Common myeloid progenitor, CD34-positive (primary cell): ENCODE measurements around the gene DGKB.

ENCODE experiments used
- CTCF ChIA-PET: fragments of 350-600 bp; sonication (Branson Sonifier 250); formaldehyde crosslinking; loops from one replicate; lab custom pipeline; 2021; ENCODE audit warnings: antibody characterized with exemption; lab: Charles Lee
- POLR2A ChIA-PET: fragments of 350-600 bp; sonication (Branson Sonifier 250); formaldehyde crosslinking; loops from one replicate; lab custom pipeline; 2021; ENCODE audit warnings: antibody characterized with exemption; lab: Charles Lee
- DNase-seq, 3 donors: peaks; one replicate each; pipeline versions ENCODE4 v3.0.0 to v3.0.0-alpha.2; 2013
- H3K27ac ChIP-seq, 2 experiments: 1 replicate in 1 of 2; 2 replicates in 1 of 2; pipeline ENCODE4 v1.7.0; 2013; ENCODE audit warnings: inconsistent platforms in 2 of 2, low read length in 2 of 2, mild to moderate bottlenecking in 2 of 2, low read depth in 1 of 2, moderate library complexity in 1 of 2; ENCODE audit not compliant: severe bottlenecking in 2 of 2, insufficient read depth in 1 of 2, poor library complexity in 1 of 2
- H3K27me3 ChIP-seq, 5 experiments: replicated peaks in 2 of 5; 1 replicate in 3 of 5; 2 replicates in 2 of 5; pipeline versions ENCODE4 v1.6.1 to v1.7.0; 2013; ENCODE audit warnings: low read length in 4 of 5, mild to moderate bottlenecking in 2 of 5, moderate library complexity in 2 of 5, inconsistent platforms in 1 of 5; ENCODE audit not compliant: insufficient read depth in 5 of 5, control insufficient read depth in 4 of 5
- H3K36me3 ChIP-seq, 4 experiments: 1 replicate in 2 of 4; 2 replicates in 2 of 4; pipeline versions ENCODE4 v1.6.1 to v1.7.0; 2013; ENCODE audit warnings: low read length in 3 of 4, control low read depth in 1 of 4, mild to moderate bottlenecking in 1 of 4; ENCODE audit not compliant: control insufficient read depth in 4 of 4, insufficient read depth in 4 of 4
- H3K4me1 ChIP-seq, 4 experiments: 1 replicate in 3 of 4; 2 replicates in 1 of 4; pipeline versions ENCODE4 v1.6.1 to v1.7.1; 2013; ENCODE audit warnings: low read length in 3 of 4, mild to moderate bottlenecking in 3 of 4, control low read depth in 1 of 4, inconsistent platforms in 1 of 4, moderate library complexity in 1 of 4; ENCODE audit not compliant: control insufficient read depth in 4 of 4, insufficient read depth in 4 of 4; ENCODE audit errors: control extremely low read depth in 1 of 4
- H3K4me3 ChIP-seq, 7 experiments: 1 replicate in 4 of 7; 2 replicates in 3 of 7; pipeline versions ENCODE4 v1.5.1 to v1.7.0; 2013; ENCODE audit warnings: mild to moderate bottlenecking in 7 of 7, low read length in 6 of 7, moderate library complexity in 6 of 7, inconsistent platforms in 2 of 7, low read depth in 2 of 7, control low read depth in 1 of 7; ENCODE audit not compliant: insufficient read depth in 4 of 7, control insufficient read depth in 1 of 7; ENCODE audit errors: extremely low read depth in 1 of 7
- H3K9me3 ChIP-seq, 5 experiments: 1 replicate in 4 of 5; 2 replicates in 1 of 5; pipeline versions ENCODE4 v1.6.1 to v1.7.1; 2013; ENCODE audit warnings: low read length in 4 of 5, mild to moderate bottlenecking in 2 of 5, inconsistent platforms in 1 of 5, low read depth in 1 of 5, moderate library complexity in 1 of 5; ENCODE audit not compliant: control insufficient read depth in 4 of 5, insufficient read depth in 2 of 5; ENCODE audit errors: control extremely low read depth in 1 of 5
- WGBS: methylation state at CpG from one replicate; pipeline ENCODE4 v1.1.5; 2013; ENCODE audit not compliant: insufficient coverage; 5-methylcytosine and 5-hydroxymethylcytosine counted together

DGKB gene

DNA sequence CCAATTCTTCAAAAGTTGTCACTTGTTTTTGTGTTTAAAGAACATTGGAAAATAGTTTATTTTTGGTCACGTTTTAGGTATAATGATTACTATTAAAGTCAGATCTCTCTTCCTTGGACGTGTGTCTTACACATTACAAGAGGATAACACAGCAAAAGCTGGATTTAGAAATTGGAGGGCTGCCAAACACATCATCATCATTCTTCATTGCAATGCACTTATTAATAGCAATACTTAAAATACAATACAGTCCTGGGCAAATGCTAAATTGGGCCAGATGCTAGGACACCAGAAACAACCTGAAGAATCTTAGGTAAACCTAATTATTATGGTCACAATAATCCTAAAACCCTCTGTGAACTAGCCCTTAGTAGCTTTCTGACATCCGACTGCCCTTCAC, 303.6 kb downstream of the DGKB start:
- Histone ChIP-seq H3K27me3 (no peaks in the 10 kb centered on the region), H3K27ac (no peak overlapping the region), H3K9me3 (no peaks in the 10 kb centered on the region), H3K36me3 (no peaks in the 10 kb centered on the region), H3K4me3 (no peak overlapping the region), H3K4me1 (no peaks in the 10 kb centered on the region)
- POLR2A ChIA-PET: no interaction called here
- WGBS: 100% methylated on average over 1 of the region's 3 CpGs
- DNase-seq: no peak
- CTCF ChIA-PET: no interaction called here

DNA sequence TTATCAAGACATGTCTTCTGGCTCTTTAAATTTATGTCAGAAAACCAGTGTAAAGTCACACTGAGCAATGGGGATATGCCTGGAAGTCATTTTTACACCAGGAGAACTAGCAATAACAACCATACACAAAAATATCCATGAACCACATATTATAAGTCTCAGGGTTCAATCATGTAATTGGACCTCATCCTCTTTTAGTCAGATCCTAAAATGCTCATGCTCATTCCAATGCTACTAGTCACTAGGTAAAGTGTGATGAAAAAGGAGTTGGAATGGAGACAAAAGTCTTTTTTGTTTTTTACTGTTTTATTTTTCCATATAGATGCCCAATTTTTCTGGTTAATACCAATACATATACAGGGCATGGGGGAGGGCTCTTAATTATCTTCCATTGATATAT, 306.1 kb downstream of the DGKB start:
- Histone ChIP-seq H3K27ac (no peak overlapping the region), H3K27me3 (no peaks in the 10 kb centered on the region), H3K36me3 (no peaks in the 10 kb centered on the region), H3K4me3 (no peak overlapping the region), H3K4me1 (no peaks in the 10 kb centered on the region), H3K9me3 (no peaks in the 10 kb centered on the region)
- ChIA-PET CTCF (no interaction called here), POLR2A (no interaction called here)
- no peak for DNase-seq

GRCh38 chr7:14590206-14590605, 312.3 kb downstream of the DGKB start:
- CTCF ChIA-PET: no interaction called here
- Histone ChIP-seq H3K4me3 (no peak overlapping the region), H3K27ac (no peak overlapping the region), H3K9me3 (peaks cover 0 to 13% (median 3%) of the 10 kb centered on the region in 5 experiments), H3K27me3 (no peaks in the 10 kb centered on the region), H3K4me1 (no peaks in the 10 kb centered on the region), H3K36me3 (no peaks in the 10 kb centered on the region)
- WGBS: 100% methylated on average over 2 of the region's 3 CpGs
- no peak for DNase-seq
- POLR2A ChIA-PET: no interaction called here

DNA sequence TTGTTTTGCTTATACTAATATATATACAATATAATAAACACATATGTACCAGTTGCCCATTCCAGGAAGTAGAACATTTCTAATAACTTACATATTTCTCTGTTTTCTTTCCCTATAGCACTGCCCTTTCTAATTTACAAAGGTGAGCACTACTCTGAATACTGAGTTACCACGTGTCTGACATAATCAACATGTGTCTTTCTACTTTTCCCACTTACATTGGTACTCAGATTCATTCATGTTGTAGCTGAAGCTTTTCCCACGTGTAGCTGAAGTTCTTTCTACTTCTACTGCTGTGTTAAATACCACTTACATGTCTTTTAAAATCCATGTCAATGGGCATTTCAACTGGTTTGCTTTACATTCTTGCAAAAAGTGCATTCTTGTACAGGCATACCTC, 317.3 kb downstream of the DGKB start:
- ChIA-PET POLR2A (no interaction called here), CTCF (no interaction called here)
- H3K4me3 ChIP-seq: no peak overlapping the region
- no peaks in the 10 kb centered on the region for H3K36me3 ChIP-seq
- no peaks in the 10 kb centered on the region for H3K4me1 ChIP-seq
- no peak for DNase-seq
- whole genome bisulfite sequencing: 88% methylated on average over 2 of the region's 2 CpGs
- H3K27ac ChIP-seq: no peak overlapping the region
- H3K9me3 ChIP-seq: peaks cover 0 to 14% (median 3%) of the 10 kb centered on the region in 5 experiments
- no peaks in the 10 kb centered on the region for H3K27me3 ChIP-seq

DNA sequence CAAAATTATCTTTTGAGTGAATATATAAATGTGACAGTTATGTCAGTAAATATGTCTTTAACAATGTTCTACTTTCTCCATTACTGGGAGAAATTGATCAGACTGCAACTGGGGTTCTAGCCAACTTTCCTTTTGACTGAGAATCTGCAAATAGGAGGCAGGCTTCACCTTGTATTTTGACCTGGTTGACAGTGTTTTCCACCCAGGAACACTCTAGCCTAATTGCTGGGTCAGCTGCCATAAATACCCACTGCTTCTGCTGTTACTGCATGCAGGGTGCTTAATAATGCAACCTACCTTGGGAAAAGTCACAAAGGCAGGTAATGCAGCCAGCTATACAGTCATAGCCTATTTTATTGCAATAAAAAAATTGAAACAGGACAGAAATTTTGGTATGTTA, 319.0 kb downstream of the DGKB start:
- Histone ChIP-seq H3K9me3 (peaks cover 0 to 14% (median 3%) of the 10 kb centered on the region in 5 experiments), H3K27me3 (no peaks in the 10 kb centered on the region), H3K27ac (no peak overlapping the region), H3K36me3 (no peaks in the 10 kb centered on the region), H3K4me1 (no peaks in the 10 kb centered on the region), H3K4me3 (no peak overlapping the region)
- no peak for DNase-seq
- ChIA-PET CTCF (no interaction called here), POLR2A (no interaction called here)

- no peaks in the 10 kb centered on the region for H3K36me3 ChIP-seq
- no peaks in the 10 kb centered on the region for H3K4me1 ChIP-seq
- H3K27ac ChIP-seq: no peak overlapping the region
- no peak overlapping the region for H3K4me3 ChIP-seq
- H3K27me3 ChIP-seq: no peaks in the 10 kb centered on the region
- DNase-seq: no peak
- WGBS: 100% methylated on average over 2 of the region's 4 CpGs
- peaks cover 0 to 14% (median 3%) of the 10 kb centered on the region in 5 experiments for H3K9me3 ChIP-seq
- CTCF ChIA-PET: no interaction called here
- POLR2A ChIA-PET: no interaction called here
These were observed 320.5 kb downstream of the DGKB start for GRCh38 chr7:14582010-14582409.

DNA sequence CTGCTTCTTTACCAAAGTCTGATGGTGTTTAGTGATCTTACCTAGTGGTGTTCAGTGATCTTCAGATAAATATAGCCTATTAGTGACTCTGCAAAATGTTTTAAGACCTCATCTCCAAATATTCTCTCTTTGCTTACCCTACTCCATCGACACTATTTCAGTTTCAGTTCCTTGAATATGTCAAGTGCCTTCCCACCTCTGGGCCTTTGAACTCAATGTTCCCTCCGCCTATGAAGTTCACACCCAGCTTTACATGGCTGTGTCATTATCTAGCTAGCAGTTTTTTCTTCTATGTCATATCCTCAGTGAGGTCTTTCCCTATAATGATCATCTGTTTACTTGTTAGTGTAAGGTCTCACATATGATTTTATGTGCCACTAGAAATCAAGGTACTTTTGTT, 322.6 kb downstream of the DGKB start:
- ChIA-PET POLR2A (no interaction called here), CTCF (no interaction called here)
- H3K36me3 ChIP-seq: no peaks in the 10 kb centered on the region
- H3K9me3 ChIP-seq: no peaks in the 10 kb centered on the region
- no peaks in the 10 kb centered on the region for H3K4me1 ChIP-seq
- H3K27me3 ChIP-seq: no peaks in the 10 kb centered on the region
- DNase-seq: no peak
- H3K4me3 ChIP-seq: no peak overlapping the region
- WGBS: 63% methylated on average over 1 of the region's 2 CpGs
- H3K27ac ChIP-seq: no peak overlapping the region
